Smooth muscle cell (in vitro differentiated cells): ENCODE results near the gene EPN2. TPM values are rescaled to one million over a fixed set of nuclear protein-coding genes. Genes with fewer than 3 reads are reported as not detected.

ENCODE experiments used
- DNase-seq: peaks from one replicate; lab custom pipeline; 2025; ENCODE audit not compliant: unreplicated experiment; lab: John Stamatoyannopoulos, UW
- H2AFZ ChIP-seq: fragments of 200-600 bp; sonication (generic); 2 replicates; pipeline ENCODE4 v1.6.0; 2016; ENCODE audit warnings: antibody characterized with exemption, low read depth, mild to moderate bottlenecking
- H3F3A ChIP-seq: fragments of 200-600 bp; sonication (generic); 2 replicates; pipeline ENCODE4 v1.6.0; 2017; ENCODE audit warnings: antibody characterized with exemption, low read depth
- H3K27ac ChIP-seq: fragments of 200-600 bp; sonication (generic); 2 replicates; pipeline ENCODE4 v1.5.1; 2016; ENCODE audit warnings: low read depth, mild to moderate bottlenecking
- H3K27me3 ChIP-seq: fragments of 200-600 bp; sonication (generic); 2 replicates; pipeline ENCODE4 v1.6.1; 2016; ENCODE audit warnings: low read depth, mild to moderate bottlenecking
- H3K36me3 ChIP-seq: fragments of 200-600 bp; sonication (generic); 2 replicates; pipeline ENCODE4 v1.5.1; 2016; ENCODE audit warnings: low read depth
- H3K4me1 ChIP-seq: fragments of 200-600 bp; sonication (generic); 2 replicates; pipeline ENCODE4 v1.5.1; 2016; ENCODE audit warnings: low read depth
- H3K4me2 ChIP-seq: fragments of 200-600 bp; sonication (generic); 2 replicates; pipeline ENCODE4 v1.6.0; 2016; ENCODE audit warnings: mild to moderate bottlenecking
- H3K4me3 ChIP-seq: fragments of 200-600 bp; sonication (generic); 2 replicates; pipeline ENCODE4 v1.5.1; 2016; ENCODE audit warnings: mild to moderate bottlenecking
- H3K79me2 ChIP-seq: fragments of 200-600 bp; sonication (generic); 2 replicates; pipeline ENCODE4 v1.6.0; 2016; ENCODE audit warnings: low read depth, mild to moderate bottlenecking
- H3K9ac ChIP-seq: fragments of 200-600 bp; sonication (generic); 2 replicates; pipeline ENCODE4 v1.6.0; 2016; ENCODE audit warnings: low read depth
- H3K9me3 ChIP-seq: fragments of 200-600 bp; sonication (generic); replicated peaks from 2 replicates; pipeline ENCODE4 v1.5.1; 2016; ENCODE audit warnings: low read depth
- H4K20me1 ChIP-seq: fragments of 200-600 bp; sonication (generic); 2 replicates; pipeline ENCODE4 v1.6.0; 2016; ENCODE audit warnings: low read depth
- WGBS: methylation state at CpG from one replicate; pipeline ENCODE4 v1.1.7; 2016; ENCODE audit warnings: low lambda C conversion rate; 5-methylcytosine and 5-hydroxymethylcytosine counted together
- polyA plus RNA-seq: library from polyadenylated mRNA; unstranded; fragments of >200 nt; fragmentation: Nextera tagmentation; extraction: Ambion mirVana; gene quantifications from 2 replicates; pipeline ENCODE4 v1.2.1, GENCODE V29; 2016
- total RNA-seq: library from RNA; depleted of rRNA; stranded (reverse); fragments of >200 nt; gene quantifications from 2 replicates; pipeline ENCODE4 v1.2.3, GENCODE V29; 2014
- TF ChIP-seq, protein P1 (sequence below): fragments of 200-600 bp; sonication (generic); IDR thresholded peaks from 2 replicates; pipeline ENCODE4 v1.5.1; 2017; ENCODE audit warnings: borderline replicate concordance, mild to moderate bottlenecking, antibody characterized with exemption; ENCODE audit not compliant: insufficient read depth, poor library complexity, severe bottlenecking

The EPN2 gene
- total and polyA plus RNA-seq, 2 experiments from 2014 or later: 27.6 to 46.7 TPM

DNA sequence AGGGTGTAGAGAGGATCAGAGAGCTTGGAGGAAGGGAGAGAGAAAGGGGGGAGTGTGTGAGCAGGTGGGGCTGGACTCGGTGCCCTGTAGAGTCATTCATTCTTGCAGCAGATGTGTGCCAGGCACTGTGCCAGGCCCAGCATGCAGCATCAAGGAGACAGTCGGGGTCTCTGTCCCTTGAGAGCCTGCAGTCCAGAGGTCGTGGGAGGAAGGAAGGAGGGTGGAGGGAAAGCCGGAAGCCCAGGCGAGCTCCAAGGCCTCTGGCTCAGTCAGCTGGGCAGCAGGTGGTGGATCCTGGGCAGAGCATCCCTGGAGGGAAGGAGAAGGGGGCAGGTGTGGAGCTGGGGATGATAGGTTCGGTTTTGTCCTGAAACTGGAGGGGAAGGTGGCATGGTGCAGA is 27.5 kb downstream of the EPN2 start:
- Histone ChIP-seq H2AFZ (no peak overlapping the region), H3K79me2 (peaks cover 89% of the 10 kb centered on the region), H3K4me3 (no peak overlapping the region), H4K20me1 (peaks cover 97% of the 10 kb centered on the region), H3K36me3 (no peaks in the 10 kb centered on the region), H3K4me2 (no peak overlapping the region), H3K4me1 (peaks cover 14% of the 10 kb centered on the region), H3K9me3 (no peaks in the 10 kb centered on the region), H3F3A (no peaks in the 10 kb centered on the region), H3K27ac (peak overlapping the region; percentile 90), H3K27me3 (no peaks in the 10 kb centered on the region), H3K9ac (peak overlapping the region; percentile 59)
- 93% methylated on average over 6 of the region's 6 CpGs for WGBS
- DNase-seq: no peak
- TF ChIP-seq, protein P1, sequence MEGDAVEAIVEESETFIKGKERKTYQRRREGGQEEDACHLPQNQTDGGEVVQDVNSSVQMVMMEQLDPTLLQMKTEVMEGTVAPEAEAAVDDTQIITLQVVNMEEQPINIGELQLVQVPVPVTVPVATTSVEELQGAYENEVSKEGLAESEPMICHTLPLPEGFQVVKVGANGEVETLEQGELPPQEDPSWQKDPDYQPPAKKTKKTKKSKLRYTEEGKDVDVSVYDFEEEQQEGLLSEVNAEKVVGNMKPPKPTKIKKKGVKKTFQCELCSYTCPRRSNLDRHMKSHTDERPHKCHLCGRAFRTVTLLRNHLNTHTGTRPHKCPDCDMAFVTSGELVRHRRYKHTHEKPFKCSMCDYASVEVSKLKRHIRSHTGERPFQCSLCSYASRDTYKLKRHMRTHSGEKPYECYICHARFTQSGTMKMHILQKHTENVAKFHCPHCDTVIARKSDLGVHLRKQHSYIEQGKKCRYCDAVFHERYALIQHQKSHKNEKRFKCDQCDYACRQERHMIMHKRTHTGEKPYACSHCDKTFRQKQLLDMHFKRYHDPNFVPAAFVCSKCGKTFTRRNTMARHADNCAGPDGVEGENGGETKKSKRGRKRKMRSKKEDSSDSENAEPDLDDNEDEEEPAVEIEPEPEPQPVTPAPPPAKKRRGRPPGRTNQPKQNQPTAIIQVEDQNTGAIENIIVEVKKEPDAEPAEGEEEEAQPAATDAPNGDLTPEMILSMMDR: no peak

DNA sequence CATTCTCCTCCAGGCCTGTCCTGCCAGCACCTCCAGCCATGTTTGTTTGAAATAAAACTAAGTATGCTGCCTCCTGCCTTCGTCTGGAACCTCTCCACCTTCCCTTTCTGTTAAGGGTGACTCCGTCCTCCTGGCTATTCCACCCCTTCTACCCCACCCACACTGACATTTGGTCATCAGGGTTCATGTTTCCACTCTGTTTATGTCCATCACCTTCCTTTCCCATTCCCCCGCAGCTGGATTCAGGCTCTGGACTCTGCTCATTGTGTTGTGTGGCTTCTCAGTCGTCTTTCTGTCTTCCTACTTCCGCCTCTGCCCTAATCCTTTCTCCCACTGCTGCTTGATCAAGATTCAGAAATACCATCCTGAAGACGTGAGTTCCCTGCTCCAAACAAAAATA is 28.6 kb downstream of the EPN2 start:
- Histone ChIP-seq H3K9me3 (no peaks in the 10 kb centered on the region), H3K79me2 (peaks cover 89% of the 10 kb centered on the region), H3K9ac (no peak overlapping the region), H3K36me3 (no peaks in the 10 kb centered on the region), H3K27me3 (no peaks in the 10 kb centered on the region), H3K4me1 (peaks cover 14% of the 10 kb centered on the region), H3K27ac (peak overlapping the region; percentile 0), H3F3A (no peaks in the 10 kb centered on the region), H3K4me2 (no peak overlapping the region), H2AFZ (no peak overlapping the region), H4K20me1 (peaks cover 99% of the 10 kb centered on the region), H3K4me3 (no peak overlapping the region)
- DNase-seq: no peak
- WGBS: 67% methylated on average over 6 of the region's 6 CpGs
- TF ChIP-seq, protein P1: no peak

DNA sequence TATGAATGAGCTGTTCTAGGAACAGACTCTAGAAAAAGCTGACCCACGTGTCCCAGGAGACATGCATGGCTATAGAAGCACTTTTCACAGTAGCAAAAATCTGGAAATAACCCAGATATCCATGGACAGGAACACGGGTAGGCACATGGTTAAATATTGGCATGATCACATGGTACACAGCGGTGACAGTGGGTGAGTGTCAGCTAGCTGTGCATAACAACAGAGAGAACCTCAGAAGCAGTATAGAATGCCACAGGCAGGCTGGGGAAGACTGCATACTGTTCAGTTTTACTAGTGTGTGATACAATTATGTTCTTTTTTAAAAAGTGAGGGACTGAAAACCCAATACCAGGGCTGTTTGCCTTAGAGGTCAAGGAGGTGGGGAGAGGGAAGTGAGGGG is 31.4 kb downstream of the EPN2 start:
- DNase-seq: no peak
- no peaks in the 10 kb centered on the region for H3K27me3 ChIP-seq
- no peaks in the 10 kb centered on the region for H3F3A ChIP-seq
- H3K4me3 ChIP-seq: no peak overlapping the region
- 94% methylated on average over 3 of the region's 3 CpGs for WGBS
- no peak overlapping the region for H3K27ac ChIP-seq
- H4K20me1 ChIP-seq: peaks cover 99% of the 10 kb centered on the region
- H3K79me2 ChIP-seq: peaks cover 98% of the 10 kb centered on the region
- H3K36me3 ChIP-seq: no peaks in the 10 kb centered on the region
- no peak overlapping the region for H3K9ac ChIP-seq
- H3K4me1 ChIP-seq: peaks cover 8% of the 10 kb centered on the region
- no peaks in the 10 kb centered on the region for H3K9me3 ChIP-seq
- no peak overlapping the region for H2AFZ ChIP-seq
- H3K4me2 ChIP-seq: no peak overlapping the region
- TF ChIP-seq, protein P1: no peak

DNA sequence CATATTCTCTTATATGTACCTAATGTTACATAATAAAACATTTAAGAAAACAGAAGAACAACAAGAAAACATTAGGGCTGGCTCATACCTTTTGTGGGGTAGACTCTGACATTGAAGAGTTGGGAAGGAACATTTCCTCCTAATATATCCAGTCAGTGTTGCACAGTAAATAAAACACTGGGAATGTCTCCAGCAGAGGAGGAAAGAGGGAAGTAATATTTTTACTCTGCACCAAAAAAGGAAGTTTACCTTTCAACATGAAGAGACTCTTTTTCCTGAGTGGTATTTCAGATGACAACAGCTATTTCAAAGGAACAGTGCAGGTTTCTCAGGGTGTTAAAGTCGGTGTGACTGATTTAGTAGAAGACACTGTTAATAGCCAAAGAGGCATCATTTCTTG is 31.9 kb downstream of the EPN2 start:
- Histone ChIP-seq H4K20me1 (peaks cover 99% of the 10 kb centered on the region), H3K79me2 (peaks cover 97% of the 10 kb centered on the region)

More for the DNA sequence above, 31.9 kb downstream of the EPN2 start:
- no peaks in the 10 kb centered on the region for H3K27me3 ChIP-seq
- DNase-seq: no peak
- no peaks in the 10 kb centered on the region for H3K36me3 ChIP-seq
- H3K4me2 ChIP-seq: no peak overlapping the region
- TF ChIP-seq, protein P1: no peak
- WGBS: 93% methylated on average over 1 of the region's 1 CpG
- H3K9ac ChIP-seq: no peak overlapping the region
- no peak overlapping the region for H3K27ac ChIP-seq
- no peak overlapping the region for H3K4me3 ChIP-seq
- H2AFZ ChIP-seq: no peak overlapping the region
- H3K4me1 ChIP-seq: peaks cover 3% of the 10 kb centered on the region
- no peaks in the 10 kb centered on the region for H3F3A ChIP-seq
- no peaks in the 10 kb centered on the region for H3K9me3 ChIP-seq
